Vagina (tissue), 2 donors: Measurements from ENCODE around the gene SPTBN1.
A peak's percentile ranks its signal among the peaks of the same experiment; 100 is the strongest.

Source experiments
- POLR2A ChIP-seq, 2 donors: fragments of 450-650 bp; IDR thresholded peaks; one replicate each; pipeline ENCODE4 v1.6.1; 2017; ENCODE audit warnings: antibody characterized with exemption in 2 of 2, mild to moderate bottlenecking in 2 of 2, moderate library complexity in 2 of 2
- POLR2AphosphoS5 ChIP-seq, 2 donors: sonication (generic); formaldehyde crosslinking; IDR thresholded peaks; one replicate each; pipeline ENCODE4 v1.9.0; 2017; ENCODE audit warnings: antibody characterized with exemption in 2 of 2, mild to moderate bottlenecking in 2 of 2, low read depth in 1 of 2; ENCODE audit not compliant: insufficient read depth in 1 of 2
- TF ChIP-seq, protein P1 (sequence below), 3 experiments: fragments of 450-650 bp in 2 of 3; fragments of 200-600 bp in 1 of 3; sonication (generic) in 1 of 3; IDR thresholded peaks; one replicate each; pipeline ENCODE4 v1.5.1; 2017 to 2019; ENCODE audit warnings: antibody characterized with exemption in 3 of 3, mild to moderate bottlenecking in 2 of 3, moderate library complexity in 2 of 3

DNA sequence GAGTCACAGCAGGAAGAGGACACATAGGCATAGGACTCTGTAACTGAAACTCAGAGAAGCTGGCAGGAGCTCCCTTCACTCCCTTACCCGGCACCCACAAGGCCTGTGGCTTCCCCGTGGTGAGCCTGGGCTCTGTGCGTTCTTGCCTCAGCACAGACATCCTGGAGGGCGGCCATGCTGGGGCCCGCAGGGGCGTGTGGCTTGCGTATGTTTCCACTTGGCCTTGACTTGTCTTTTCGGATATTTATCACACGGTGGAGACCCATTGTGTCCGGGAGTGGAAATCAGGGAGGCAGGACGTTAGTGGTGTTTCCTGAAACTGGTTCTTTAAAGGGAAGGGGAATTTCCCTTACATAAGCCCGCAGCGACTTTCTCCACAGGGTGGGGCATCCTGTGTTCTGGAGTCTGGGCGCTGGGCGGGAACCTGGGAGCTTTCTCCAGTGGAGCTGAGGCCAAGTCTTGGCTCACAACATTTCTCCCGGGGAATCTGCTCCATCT is 217.4 kb downstream of the SPTBN1 start:
- TF ChIP-seq, protein P1, sequence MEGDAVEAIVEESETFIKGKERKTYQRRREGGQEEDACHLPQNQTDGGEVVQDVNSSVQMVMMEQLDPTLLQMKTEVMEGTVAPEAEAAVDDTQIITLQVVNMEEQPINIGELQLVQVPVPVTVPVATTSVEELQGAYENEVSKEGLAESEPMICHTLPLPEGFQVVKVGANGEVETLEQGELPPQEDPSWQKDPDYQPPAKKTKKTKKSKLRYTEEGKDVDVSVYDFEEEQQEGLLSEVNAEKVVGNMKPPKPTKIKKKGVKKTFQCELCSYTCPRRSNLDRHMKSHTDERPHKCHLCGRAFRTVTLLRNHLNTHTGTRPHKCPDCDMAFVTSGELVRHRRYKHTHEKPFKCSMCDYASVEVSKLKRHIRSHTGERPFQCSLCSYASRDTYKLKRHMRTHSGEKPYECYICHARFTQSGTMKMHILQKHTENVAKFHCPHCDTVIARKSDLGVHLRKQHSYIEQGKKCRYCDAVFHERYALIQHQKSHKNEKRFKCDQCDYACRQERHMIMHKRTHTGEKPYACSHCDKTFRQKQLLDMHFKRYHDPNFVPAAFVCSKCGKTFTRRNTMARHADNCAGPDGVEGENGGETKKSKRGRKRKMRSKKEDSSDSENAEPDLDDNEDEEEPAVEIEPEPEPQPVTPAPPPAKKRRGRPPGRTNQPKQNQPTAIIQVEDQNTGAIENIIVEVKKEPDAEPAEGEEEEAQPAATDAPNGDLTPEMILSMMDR (IDR thresholded peaks at IDR 0.05), result no peak
- TF ChIP-seq POLR2AphosphoS5 (IDR thresholded peaks at IDR 0.05; ENCODE audit: insufficient read depth in 1 of 2, low read depth in 1 of 2) (peak; percentile 62 to 91), POLR2A (IDR thresholded peaks at IDR 0.05) (no peak)
